NCI-H2196 treated with DMSO at 0.1 percent for 48 hours (cell line): ENCODE data around the gene MAP4.
"Not testable (repeated sequence)": the region's sequence is repeated elsewhere in the genome, so short reads cannot be mapped to it uniquely, and the experiment has no call there.

ENCODE experiments used
- DNase-seq: peaks from one replicate; lab custom pipeline; 2025; ENCODE audit not compliant: unreplicated experiment; lab: John Stamatoyannopoulos, UW

Gene MAP4

DNA sequence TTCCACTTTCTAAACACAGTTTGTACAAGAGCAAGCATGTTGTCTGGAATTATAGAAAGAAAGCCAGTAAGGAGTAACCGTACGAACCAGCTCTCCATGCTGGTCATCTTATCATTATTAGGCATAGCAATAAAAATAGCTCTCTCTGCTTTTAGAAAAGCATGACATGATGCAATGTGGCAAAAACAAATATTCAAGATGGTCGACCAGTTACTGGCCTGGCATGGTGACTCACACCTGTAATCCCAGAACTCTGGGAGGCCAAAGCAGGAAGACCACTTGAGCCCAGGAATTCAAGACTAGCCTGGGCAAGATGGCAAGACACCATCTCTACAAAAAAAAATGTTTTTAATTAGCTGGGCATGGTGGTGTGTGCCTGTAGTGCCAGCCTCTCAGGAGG is 2.6 kb upstream of the MAP4 start:
- no peak for DNase-seq

- no peak for DNase-seq
These were observed 610 bp downstream of the MAP4 start for GRCh38 chr3:48015431-48016180.

GRCh38 chr3:48014358-48014757 is 1.9 kb downstream of the MAP4 start:
- no peak for DNase-seq

- DNase-seq: peak; percentile 29
These were observed 2.8 kb downstream of the MAP4 start for GRCh38 chr3:48013288-48013980.

- no peak for DNase-seq
These were observed 3.6 kb downstream of the MAP4 start for GRCh38 chr3:48012659-48013058.

DNA sequence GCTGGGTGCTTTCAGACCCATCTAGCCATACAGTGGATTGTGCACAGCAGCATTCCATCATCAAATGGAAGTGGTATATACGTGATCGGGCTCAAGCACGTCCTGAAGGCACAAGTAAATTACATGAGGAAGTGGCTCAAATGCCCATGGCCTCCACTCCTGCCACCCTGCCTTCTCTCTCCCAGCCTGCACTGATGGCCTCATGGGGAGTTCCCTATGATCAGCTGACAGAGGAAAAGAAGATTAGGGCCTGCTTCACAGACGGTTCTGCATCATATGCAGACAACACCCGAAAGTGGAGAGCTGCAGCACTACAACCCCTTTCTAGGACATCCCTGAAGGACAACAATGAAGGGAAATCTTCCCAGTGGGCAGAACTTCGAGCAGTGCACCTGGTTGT is 8.2 kb downstream of the MAP4 start:
- DNase-seq: not testable (repeated sequence)

- not testable (repeated sequence) for DNase-seq
These were observed 8.9 kb downstream of the MAP4 start for GRCh38 chr3:48007361-48007760.

DNA sequence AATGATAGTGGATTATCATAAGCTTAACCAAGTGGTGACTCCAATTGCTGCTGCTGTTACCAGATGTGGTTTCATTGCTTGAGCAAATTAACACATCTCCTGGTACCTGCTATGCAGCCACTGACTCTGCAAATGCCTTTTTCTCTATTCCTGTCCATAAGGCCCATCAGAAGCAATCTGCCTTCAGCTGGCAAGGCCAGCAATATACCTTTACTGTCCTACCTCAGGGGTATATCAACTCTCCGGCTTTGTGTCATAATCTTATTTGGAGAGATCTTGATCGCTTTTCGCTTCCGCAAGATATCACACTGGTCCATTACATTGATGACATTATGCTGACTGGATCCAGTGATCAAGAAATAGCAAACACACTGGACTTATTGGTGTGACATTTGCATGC is 9.4 kb downstream of the MAP4 start:
- DNase-seq: not testable (repeated sequence)

GRCh38 chr3:48004694-48005093 is 11.5 kb downstream of the MAP4 start:
- DNase-seq: no peak

DNA sequence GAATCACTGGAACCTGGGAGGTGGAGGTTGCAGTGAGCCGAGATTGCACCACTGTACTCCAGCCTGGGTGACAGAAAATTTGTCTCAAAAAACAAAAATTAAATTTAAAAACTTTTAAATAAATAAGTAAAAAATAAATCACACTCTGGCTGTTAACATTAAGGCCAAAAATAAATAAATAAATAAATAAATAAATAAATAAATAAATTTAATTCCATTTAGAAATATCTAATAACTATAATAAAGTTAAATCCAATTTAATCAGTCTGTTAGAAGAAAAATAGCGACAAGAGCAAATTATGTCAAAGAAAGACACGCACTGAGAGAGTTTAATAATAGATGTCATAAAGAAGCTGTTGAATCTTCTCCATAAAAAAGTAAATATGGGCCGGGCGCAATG is 13.4 kb downstream of the MAP4 start:
- no peak for DNase-seq

GRCh38 chr3:48001991-48002390 is 14.2 kb downstream of the MAP4 start:
- no peak for DNase-seq

GRCh38 chr3:48000212-48000611 is 16.0 kb downstream of the MAP4 start:
- DNase-seq: no peak

GRCh38 chr3:47996440-47996839 is 19.8 kb downstream of the MAP4 start:
- no peak for DNase-seq

DNA sequence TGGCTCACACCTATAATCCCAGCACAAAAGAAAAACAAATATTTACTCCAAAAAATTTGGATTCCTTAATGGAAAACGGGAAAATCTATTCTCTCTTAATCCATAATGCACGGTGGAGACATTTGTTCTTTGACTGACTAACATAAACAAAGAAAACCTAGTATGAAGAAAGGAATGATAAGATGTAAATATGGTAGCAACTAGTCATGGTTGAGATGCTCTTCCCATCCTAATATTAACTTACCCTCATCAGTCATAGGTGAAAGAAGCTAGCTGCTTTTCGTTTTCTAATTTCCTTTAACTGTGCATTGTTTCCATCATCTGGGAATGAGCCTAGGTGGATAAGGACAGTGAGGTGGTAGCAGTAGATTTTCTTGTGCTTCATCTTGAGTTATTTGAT is 22.0 kb downstream of the MAP4 start:
- no peak for DNase-seq

- no peak for DNase-seq
These were observed 24.9 kb downstream of the MAP4 start for GRCh38 chr3:47991341-47991740.

- DNase-seq: peak; percentile 47
These were observed 26.2 kb downstream of the MAP4 start for GRCh38 chr3:47989981-47990440.

GRCh38 chr3:47985381-47985780 is 30.8 kb downstream of the MAP4 start:
- no peak for DNase-seq

DNA sequence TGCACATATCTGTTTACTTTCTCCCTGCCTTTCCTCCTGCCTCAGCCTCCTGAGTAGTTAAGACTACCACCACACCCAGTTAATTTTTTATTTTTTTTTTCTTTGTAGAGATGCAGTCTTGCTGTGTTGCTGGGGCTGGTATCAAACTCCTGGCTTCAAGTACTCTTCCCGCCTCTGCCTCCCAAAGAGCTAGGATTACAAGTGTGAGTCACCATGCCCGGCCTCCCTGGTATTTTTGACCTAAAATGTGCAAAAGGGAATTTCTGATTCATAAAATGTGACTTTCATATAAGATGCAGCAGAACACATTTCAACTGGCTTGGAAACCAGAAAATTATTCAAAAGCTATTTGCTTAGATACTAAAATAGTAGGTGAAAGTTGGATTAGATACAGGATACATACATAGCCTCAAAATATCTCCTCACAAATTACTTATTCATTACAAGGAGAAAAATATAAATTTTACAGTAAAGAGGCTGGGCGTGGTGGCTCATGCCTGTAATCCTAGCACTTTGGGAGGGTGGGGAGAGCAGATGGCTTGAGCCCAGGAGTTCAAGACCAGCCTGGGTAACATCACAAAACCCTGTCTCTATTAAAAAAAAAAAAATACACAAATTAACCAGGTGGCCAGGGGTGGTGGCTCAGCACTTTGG is 32.0 kb downstream of the MAP4 start:
- DNase-seq: no peak

DNA sequence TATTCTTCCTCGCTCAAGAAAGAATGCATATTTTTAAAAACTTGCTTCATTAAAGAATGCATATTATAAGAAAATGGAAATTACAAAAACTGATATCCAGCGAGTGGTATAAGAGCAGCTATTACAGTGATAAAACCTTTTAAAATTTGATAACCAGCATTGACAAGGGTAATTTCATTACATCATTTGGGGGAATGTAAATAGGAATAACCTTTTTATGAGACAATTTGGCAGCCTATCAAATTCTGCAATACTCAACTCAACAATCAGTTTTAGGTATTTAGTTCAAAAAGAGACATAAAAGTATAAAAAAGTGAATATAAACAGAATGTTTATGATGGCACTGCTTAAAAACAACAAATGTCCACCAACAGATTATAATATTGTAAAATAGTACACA is 35.4 kb downstream of the MAP4 start:
- DNase-seq: no peak

DNA sequence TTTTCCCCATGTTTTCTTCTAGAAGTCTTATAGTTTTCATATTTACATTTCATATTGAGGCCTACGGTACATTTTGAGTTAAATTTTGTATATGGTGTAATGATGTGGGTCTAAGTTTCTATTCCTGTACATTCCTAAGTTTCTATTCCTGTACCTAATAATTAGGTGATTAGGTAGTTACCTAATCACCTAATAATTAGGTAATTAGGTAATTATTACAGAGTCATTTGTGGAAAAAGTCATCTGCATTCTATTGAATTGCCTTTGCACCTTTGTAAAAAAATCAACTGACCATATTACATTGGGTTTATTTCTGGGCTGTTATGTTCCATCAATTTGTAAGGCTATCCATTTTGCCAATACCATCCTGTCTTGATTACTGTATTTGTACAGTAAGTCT is 37.1 kb downstream of the MAP4 start:
- DNase-seq: no peak

- no peak for DNase-seq
These were observed 37.8 kb downstream of the MAP4 start for GRCh38 chr3:47978386-47978785.

DNA sequence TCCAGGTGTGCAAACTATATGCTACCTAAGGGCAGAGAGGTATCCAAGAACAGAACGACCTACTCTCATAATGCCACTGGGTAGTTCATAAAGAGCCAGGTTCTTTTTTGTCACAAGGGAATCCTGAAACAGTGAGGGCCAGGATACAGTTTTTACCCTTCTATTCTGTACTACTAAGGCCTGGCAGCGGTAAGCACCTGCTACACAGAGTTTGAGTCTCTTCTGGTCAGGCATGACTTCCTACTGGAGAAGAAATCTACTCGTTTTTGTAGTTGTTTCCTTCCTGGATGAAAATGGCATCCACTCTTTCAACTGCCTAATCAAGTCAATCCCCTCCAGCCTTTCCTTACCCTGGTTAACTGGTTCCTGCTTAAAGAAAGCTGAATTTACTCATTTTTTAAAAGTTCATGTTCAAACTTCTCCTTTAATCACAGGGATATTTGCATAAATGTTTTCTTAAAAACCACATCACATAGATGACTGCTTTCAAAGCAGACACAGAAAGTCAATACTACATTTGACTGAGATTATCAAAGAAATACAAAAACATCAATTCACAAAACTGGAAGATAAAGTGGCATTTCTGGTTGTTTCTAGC is 40.0 kb downstream of the MAP4 start:
- DNase-seq: no peak
